H1 (cell line): Measurements from ENCODE around the gene S1PR3. TPM values are rescaled to one million over a fixed set of nuclear protein-coding genes. Genes with fewer than 3 reads are reported as not detected.

Source experiments
- CHD2 ChIP-seq: IDR thresholded peaks from 2 replicates; pipeline ENCODE4 v1.6.1; 2012; ENCODE audit warnings: low read length, improper control_type of control experiment
- HDAC6 ChIP-seq: IDR thresholded peaks from one replicate; pipeline ENCODE4 v1.7.1; 2012; ENCODE audit warnings: low read depth, mild to moderate bottlenecking, inconsistent platforms, low read length, moderate library complexity
- JUN ChIP-seq: IDR thresholded peaks from 2 replicates; pipeline ENCODE4 v1.6.1; 2011; ENCODE audit warnings: low read depth, mild to moderate bottlenecking, improper control_type of control experiment, low read length
- JUND ChIP-seq: IDR thresholded peaks from 2 replicates; pipeline ENCODE4 v1.6.1; 2011; ENCODE audit warnings: mild to moderate bottlenecking, improper control_type of control experiment, low read length
- POLR2A ChIP-seq, 2 experiments: IDR thresholded peaks; 1 replicate in 1 of 2; 2 replicates in 1 of 2; pipeline ENCODE4 v1.6.1; 2011; ENCODE audit warnings: low read depth in 2 of 2, low read length in 2 of 2, mild to moderate bottlenecking in 2 of 2; ENCODE audit errors: control extremely low read depth in 1 of 2
- POU5F1 ChIP-seq: IDR thresholded peaks from 2 replicates; pipeline ENCODE4 v1.6.1; 2011; ENCODE audit warnings: low read depth, mild to moderate bottlenecking, low read length, moderate library complexity
- SIRT6 ChIP-seq: IDR thresholded peaks from one replicate; pipeline ENCODE4 v1.7.1; 2012; ENCODE audit warnings: low read length, inconsistent platforms
- TCF12 ChIP-seq: IDR thresholded peaks from 2 replicates; pipeline ENCODE4 v1.6.1; 2011; ENCODE audit warnings: low read depth, mild to moderate bottlenecking, low read length
- polyA plus RNA-seq, 7 experiments: library from polyadenylated mRNA; depleted of rRNA in 3 of 7; stranded (reverse) in 5 of 7; unstranded in 2 of 7; fragments of >200 nt in 5 of 7; fragments of 200-250 nt in 2 of 7; gene quantifications; 1 replicate in 5 of 7; 2 replicates in 1 of 7; 4 replicates in 1 of 7; pipeline versions ENCODE4 v1.2.1 to v1.2.3, GENCODE V29; 2011 to 2013; ENCODE audit warnings: missing spikeins in 2 of 7, mixed read lengths in 2 of 7
- total RNA-seq: library from RNA; stranded (reverse); fragmentation: NEBNext Ultra II Directional; extraction: Animal tissue kit (Norgen Biotek cat#: 25700); gene quantifications from 2 replicates; pipeline ENCODE4 v1.2.1, GENCODE V29; 2021

S1PR3 gene
- total and polyA plus RNA-seq, 2 of the 8 experiments (the other 6 are each of a cell fraction or from before 2014, with no cell fraction given) = 3.7 to 6.4 TPM

GRCh38 chr9:89047667-89048066 lies 56.4 kb downstream of the S1PR3 start (continued):
- TF ChIP-seq JUN = no peak
- no peak for TF ChIP-seq CHD2
- no peak for TF ChIP-seq JUND
- no peak for TF ChIP-seq TCF12
- no peak for TF ChIP-seq SIRT6
- TF ChIP-seq HDAC6 = no peak
- TF ChIP-seq POLR2A (IDR thresholded peaks at IDR 0.05; ENCODE audit: control extremely low read depth in 1 of 2, low read depth in 2 of 2, low read length in 2 of 2) = no peak
- TF ChIP-seq POU5F1 = no peak
